ENCODE data around the gene PARD3B. TPM values are rescaled to one million over a fixed set of nuclear protein-coding genes. Genes with fewer than 3 reads are reported as not detected.

PARD3B gene
- total RNA-seq, 3 donors from 2014 or later, result 0.18 to 0.48 (median 0.27) TPM

DNA sequence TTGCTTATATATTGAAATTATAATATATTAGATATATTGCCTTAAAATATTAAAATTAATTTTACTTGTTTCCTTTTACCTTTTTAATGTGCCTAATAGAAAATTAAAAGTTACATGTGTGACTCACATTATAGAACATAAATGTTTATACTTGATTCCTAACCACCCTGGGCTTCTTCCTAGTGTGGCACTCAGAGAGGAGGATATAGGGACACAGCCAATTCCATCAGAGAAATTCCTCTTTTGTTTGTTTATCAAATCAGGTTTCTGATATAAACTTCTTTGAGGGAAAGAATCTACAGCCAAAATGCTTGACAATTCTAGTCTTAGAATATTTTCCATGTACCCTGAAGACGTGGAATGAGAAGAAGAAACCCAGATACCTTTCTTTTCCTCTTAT is 788.1 kb downstream of the PARD3B start:
- Mint-ChIP-seq H3K9me3 (peaks cover 9% of the 10 kb centered on the region), H3K4me1 (ENCODE audit: low read depth) (no peaks in the 10 kb centered on the region), H3K4me3 (no peak overlapping the region), H3K27me3 (ENCODE audit: low read depth) (no peaks in the 10 kb centered on the region), H3K36me3 (ENCODE audit: insufficient read depth) (no peaks in the 10 kb centered on the region)
- ATAC-seq, result no peak
- DNase-seq, result no peak

GRCh38 chr2:205337274-205337673 is 792.0 kb downstream of the PARD3B start:
- Mint-ChIP-seq H3K4me3 (no peak overlapping the region), H3K9me3 (peaks cover 9% of the 10 kb centered on the region), H3K4me1 (ENCODE audit: low read depth) (no peaks in the 10 kb centered on the region), H3K36me3 (ENCODE audit: insufficient read depth) (no peaks in the 10 kb centered on the region), H3K27me3 (ENCODE audit: low read depth) (no peaks in the 10 kb centered on the region)
- DNase-seq (no peak), ATAC-seq (no peak)

GRCh38 chr2:205338156-205338555 is 792.9 kb downstream of the PARD3B start:
- ATAC-seq, result no peak
- no peaks in the 10 kb centered on the region for H3K4me1 Mint-ChIP-seq (ENCODE audit: low read depth)

GRCh38 chr2:205343103-205343502 is 797.8 kb downstream of the PARD3B start:
- no peaks in the 10 kb centered on the region for H3K27me3 Mint-ChIP-seq (ENCODE audit: low read depth)
- H3K36me3 Mint-ChIP-seq (ENCODE audit: insufficient read depth), result no peaks in the 10 kb centered on the region
- no peak overlapping the region for H3K4me3 Mint-ChIP-seq
- no peaks in the 10 kb centered on the region for H3K4me1 Mint-ChIP-seq (ENCODE audit: low read depth)
- peaks cover 9% of the 10 kb centered on the region for H3K9me3 Mint-ChIP-seq
- DNase-seq (no peak), ATAC-seq (no peak)

More at GRCh38 chr2:205338156-205338555, 792.9 kb downstream of the PARD3B start:
- Mint-ChIP-seq H3K27me3 (ENCODE audit: low read depth) (no peaks in the 10 kb centered on the region), H3K36me3 (ENCODE audit: insufficient read depth) (no peaks in the 10 kb centered on the region), H3K4me3 (no peak overlapping the region), H3K9me3 (peaks cover 9% of the 10 kb centered on the region)
- DNase-seq, result no peak

- Mint-ChIP-seq H3K9me3 (peaks cover 9% of the 10 kb centered on the region), H3K4me1 (ENCODE audit: low read depth) (no peaks in the 10 kb centered on the region), H3K27me3 (ENCODE audit: low read depth) (no peaks in the 10 kb centered on the region), H3K4me3 (no peak overlapping the region), H3K36me3 (ENCODE audit: insufficient read depth) (no peaks in the 10 kb centered on the region)
- DNase-seq (no peak), ATAC-seq (no peak)
These were observed 801.4 kb downstream of the PARD3B start for GRCh38 chr2:205346649-205347048.

DNA sequence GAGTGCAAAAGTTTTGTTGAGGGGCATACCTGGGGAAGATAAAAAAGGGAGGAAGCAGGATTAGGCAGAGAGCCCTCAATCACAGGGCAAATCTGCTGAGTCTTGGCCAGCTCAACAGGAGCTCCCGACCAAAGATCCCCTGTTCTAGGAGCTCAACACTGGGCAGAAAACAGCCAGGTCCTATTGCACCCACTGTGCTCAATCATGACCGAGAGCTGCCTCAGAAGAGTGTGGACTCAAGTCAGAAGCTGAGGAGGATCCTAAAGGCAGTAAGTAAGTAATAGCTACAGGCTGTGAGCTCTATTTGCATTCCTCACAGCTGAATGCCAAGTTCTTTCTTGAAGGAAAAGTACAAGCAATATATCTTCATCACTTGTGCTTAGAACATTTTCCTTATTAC is 802.6 kb downstream of the PARD3B start:
- Mint-ChIP-seq H3K27me3 (ENCODE audit: low read depth) (no peaks in the 10 kb centered on the region), H3K4me1 (ENCODE audit: low read depth) (no peaks in the 10 kb centered on the region), H3K36me3 (ENCODE audit: insufficient read depth) (no peaks in the 10 kb centered on the region), H3K9me3 (peaks cover 9% of the 10 kb centered on the region), H3K4me3 (no peak overlapping the region)
- DNase-seq (no peak), ATAC-seq (no peak)

- Mint-ChIP-seq H3K27me3 (ENCODE audit: low read depth) (no peaks in the 10 kb centered on the region), H3K36me3 (ENCODE audit: insufficient read depth) (no peaks in the 10 kb centered on the region), H3K9me3 (no peaks in the 10 kb centered on the region), H3K4me1 (ENCODE audit: low read depth) (no peaks in the 10 kb centered on the region), H3K4me3 (no peak overlapping the region)
- ATAC-seq, result no peak
- DNase-seq, result no peak
These were observed 806.8 kb downstream of the PARD3B start for GRCh38 chr2:205352094-205352493.

GRCh38 chr2:205352593-205352992 is 807.3 kb downstream of the PARD3B start:
- H3K4me3 Mint-ChIP-seq, result no peak overlapping the region
- no peak for DNase-seq
- H3K9me3 Mint-ChIP-seq, result no peaks in the 10 kb centered on the region
- no peaks in the 10 kb centered on the region for H3K36me3 Mint-ChIP-seq (ENCODE audit: insufficient read depth)
- no peaks in the 10 kb centered on the region for H3K27me3 Mint-ChIP-seq (ENCODE audit: low read depth)
- no peaks in the 10 kb centered on the region for H3K4me1 Mint-ChIP-seq (ENCODE audit: low read depth)
- no peak for ATAC-seq

DNA sequence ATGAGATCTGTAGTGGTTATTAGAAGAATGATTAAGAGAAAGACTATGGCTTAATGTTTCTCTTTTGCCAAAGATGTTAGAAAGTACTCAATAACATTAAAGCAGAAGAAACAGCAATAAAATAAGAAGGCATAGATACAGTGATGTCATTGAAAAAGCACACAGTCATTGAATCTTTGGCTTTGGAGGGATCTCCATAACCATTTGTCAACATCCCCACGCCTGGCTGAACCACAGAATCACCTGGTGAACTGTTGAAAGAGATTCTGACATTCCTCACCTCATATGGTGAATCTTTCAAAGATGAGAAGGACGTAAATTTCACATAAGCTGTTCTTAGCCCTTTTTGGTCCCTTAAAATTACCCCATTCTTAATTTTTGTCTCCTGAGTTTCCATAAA is 812.5 kb downstream of the PARD3B start:
- H3K4me3 Mint-ChIP-seq, result no peak overlapping the region
- H3K36me3 Mint-ChIP-seq (ENCODE audit: insufficient read depth), result no peaks in the 10 kb centered on the region
- DNase-seq (no peak), ATAC-seq (no peak)
- no peaks in the 10 kb centered on the region for H3K4me1 Mint-ChIP-seq (ENCODE audit: low read depth)
- no peaks in the 10 kb centered on the region for H3K27me3 Mint-ChIP-seq (ENCODE audit: low read depth)
- H3K9me3 Mint-ChIP-seq, result no peaks in the 10 kb centered on the region

- Mint-ChIP-seq H3K4me3 (no peak overlapping the region), H3K9me3 (no peaks in the 10 kb centered on the region), H3K27me3 (ENCODE audit: low read depth) (no peaks in the 10 kb centered on the region), H3K4me1 (ENCODE audit: low read depth) (no peaks in the 10 kb centered on the region), H3K36me3 (ENCODE audit: insufficient read depth) (no peaks in the 10 kb centered on the region)
- ATAC-seq, result no peak
- no peak for DNase-seq
These were observed 813.1 kb downstream of the PARD3B start for GRCh38 chr2:205358351-205358815.

DNA sequence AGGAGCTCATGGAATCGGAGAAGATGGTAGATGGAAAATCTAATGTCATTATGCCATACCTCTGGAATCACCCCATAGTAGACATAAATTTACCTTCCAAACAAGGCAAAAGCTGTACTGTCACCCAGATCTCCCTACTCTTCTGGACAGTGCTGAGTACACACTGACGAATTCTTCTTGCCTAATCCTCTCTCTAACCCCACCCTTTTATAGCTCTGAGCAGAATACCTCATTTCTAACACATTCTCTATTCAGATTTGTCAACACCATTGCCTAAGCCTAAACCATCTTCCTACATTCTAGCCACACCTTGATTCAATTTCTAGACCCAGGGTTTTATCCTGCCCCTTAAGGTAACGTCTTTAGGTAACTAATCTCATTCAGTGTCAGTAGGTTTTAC is 816.0 kb downstream of the PARD3B start:
- Mint-ChIP-seq H3K4me1 (ENCODE audit: low read depth) (no peaks in the 10 kb centered on the region), H3K9me3 (no peaks in the 10 kb centered on the region), H3K36me3 (ENCODE audit: insufficient read depth) (no peaks in the 10 kb centered on the region), H3K27me3 (ENCODE audit: low read depth) (no peaks in the 10 kb centered on the region), H3K4me3 (no peak overlapping the region)
- no peak for ATAC-seq
- DNase-seq, result no peak

DNA sequence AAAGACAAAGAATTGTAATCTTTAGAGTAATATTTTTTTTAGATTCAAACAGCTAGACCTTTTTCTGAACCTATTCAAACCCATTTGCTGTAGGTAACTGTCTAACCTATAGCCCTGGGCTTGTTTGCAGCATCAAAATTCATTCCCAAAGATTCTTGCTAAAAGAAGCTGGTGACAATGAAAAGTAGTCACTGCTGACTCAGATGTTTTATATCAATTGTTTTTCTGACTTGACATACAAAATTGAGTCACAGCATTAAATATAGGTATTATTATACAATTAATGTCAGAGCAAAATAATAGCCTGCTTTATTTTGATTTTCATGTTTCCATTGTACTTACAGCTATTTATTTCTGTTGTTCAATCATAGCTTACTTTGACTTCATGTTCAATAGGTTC is 816.7 kb downstream of the PARD3B start:
- Mint-ChIP-seq H3K4me3 (no peak overlapping the region), H3K9me3 (no peaks in the 10 kb centered on the region), H3K36me3 (ENCODE audit: insufficient read depth) (no peaks in the 10 kb centered on the region), H3K4me1 (ENCODE audit: low read depth) (no peaks in the 10 kb centered on the region), H3K27me3 (ENCODE audit: low read depth) (no peaks in the 10 kb centered on the region)
- DNase-seq, result no peak
- ATAC-seq, result no peak

GRCh38 chr2:205364261-205364660 is 819.0 kb downstream of the PARD3B start:
- ATAC-seq (no peak), DNase-seq (no peak)
- H3K4me1 Mint-ChIP-seq (ENCODE audit: low read depth), result no peaks in the 10 kb centered on the region
- no peaks in the 10 kb centered on the region for H3K36me3 Mint-ChIP-seq (ENCODE audit: insufficient read depth)
- H3K27me3 Mint-ChIP-seq (ENCODE audit: low read depth), result no peaks in the 10 kb centered on the region
- H3K9me3 Mint-ChIP-seq, result no peaks in the 10 kb centered on the region
- H3K4me3 Mint-ChIP-seq, result no peak overlapping the region

DNA sequence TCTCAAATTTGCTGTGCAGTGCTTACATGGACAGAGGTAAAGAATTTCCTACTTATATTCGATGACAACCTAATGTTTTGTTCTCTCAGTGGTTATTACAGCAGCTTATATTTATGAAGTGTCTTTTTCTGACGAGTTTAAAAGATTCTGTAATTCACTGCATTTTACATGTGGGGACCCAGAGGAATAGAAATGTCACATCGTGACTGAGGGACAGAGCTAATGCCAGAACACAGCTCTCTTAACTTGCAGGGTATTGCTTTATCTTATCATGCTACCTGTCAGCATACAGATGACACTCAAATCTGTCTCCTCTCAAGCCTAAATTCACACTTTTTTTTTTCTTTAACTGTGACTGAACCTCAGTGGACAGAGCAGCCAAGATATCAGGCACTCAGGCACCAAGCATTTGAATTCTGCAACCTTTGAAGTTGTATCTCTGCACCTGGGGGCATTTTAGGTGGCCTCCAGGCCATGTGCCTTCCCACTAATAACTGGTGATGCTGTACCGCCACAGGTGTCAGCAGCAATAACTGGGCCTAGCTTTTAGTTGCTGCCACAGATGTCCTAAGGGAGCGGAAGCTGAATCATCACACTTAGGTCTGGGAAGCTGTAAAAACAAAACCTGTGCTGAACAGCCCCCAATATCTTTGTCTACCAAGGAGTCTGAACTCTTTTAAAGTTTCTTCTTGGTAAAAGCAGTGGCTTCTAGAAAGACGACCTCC is 821.2 kb downstream of the PARD3B start:
- H3K4me1 Mint-ChIP-seq (ENCODE audit: low read depth), result no peaks in the 10 kb centered on the region

GRCh38 chr2:205367331-205367935 is 822.2 kb downstream of the PARD3B start:
- DNase-seq (no peak), ATAC-seq (no peak)
- Mint-ChIP-seq H3K36me3 (ENCODE audit: insufficient read depth) (no peaks in the 10 kb centered on the region), H3K9me3 (no peaks in the 10 kb centered on the region), H3K27me3 (ENCODE audit: low read depth) (no peaks in the 10 kb centered on the region), H3K4me1 (ENCODE audit: low read depth) (no peaks in the 10 kb centered on the region), H3K4me3 (no peak overlapping the region)

More for the DNA sequence above, 821.2 kb downstream of the PARD3B start:
- H3K4me3 Mint-ChIP-seq, result no peak overlapping the region
- ATAC-seq (no peak), DNase-seq (no peak)
- no peaks in the 10 kb centered on the region for H3K36me3 Mint-ChIP-seq (ENCODE audit: insufficient read depth)
- H3K9me3 Mint-ChIP-seq, result no peaks in the 10 kb centered on the region
- H3K27me3 Mint-ChIP-seq (ENCODE audit: low read depth), result no peaks in the 10 kb centered on the region

All from activated T-cell treated with anti-CD3 and anti-CD28 coated beads, Interleukin-2, amount 50 U/mL, for 4 hours (primary cell).